Right atrium auricular region (tissue), 2 donors: ENCODE results near the gene RPTOR. TPM values are rescaled to one million over a fixed set of nuclear protein-coding genes. Genes with fewer than 3 reads are reported as not detected.

Experiments
- DNase-seq: peaks from one replicate; pipeline ENCODE4 v3.0.0-alpha.2; 2019; ENCODE audit warnings: low spot score
- H3K27ac ChIP-seq, 2 donors: fragments of 200-600 bp; sonication (generic); 1 replicate in 1 of 2; 2 replicates in 1 of 2; pipeline ENCODE4 v1.5.1; 2016 to 2019
- H3K27me3 ChIP-seq, 2 donors: fragments of 200-600 bp; sonication (generic); one replicate each; pipeline versions ENCODE4 v1.5.1 to v1.6.0; 2017 to 2019
- H3K36me3 ChIP-seq: fragments of 200-600 bp; sonication (generic); one replicate; pipeline ENCODE4 v1.5.1; 2016
- H3K4me1 ChIP-seq, 2 donors: fragments of 200-600 bp; sonication (generic); one replicate each; pipeline versions ENCODE4 v1.5.1 to v1.6.0; 2017 to 2019
- H3K4me3 ChIP-seq, 2 donors: fragments of 200-600 bp; sonication (generic); 1 replicate in 1 of 2; 2 replicates in 1 of 2; pipeline ENCODE4 v1.5.1; 2017 to 2019; ENCODE audit warnings: mild to moderate bottlenecking in 1 of 2, moderate library complexity in 1 of 2
- H3K9me3 ChIP-seq, 2 donors: fragments of 200-600 bp; sonication (generic); one replicate each; pipeline ENCODE4 v1.5.1; 2019
- total RNA-seq, 2 donors: library from RNA; depleted of rRNA; stranded (reverse); fragments of >200 nt; gene quantifications; one replicate each; pipeline ENCODE4 v1.1.0, GENCODE V29; 2016
- TF ChIP-seq, protein P1 (sequence below), 2 donors: fragments of 200-600 bp; sonication (generic); IDR thresholded peaks; one replicate each; pipeline ENCODE4 v1.5.1; 2019; ENCODE audit warnings: antibody characterized with exemption in 2 of 2

The RPTOR gene
- total RNA-seq, 2 donors from 2014 or later: 19.9 to 22.6 TPM

DNA sequence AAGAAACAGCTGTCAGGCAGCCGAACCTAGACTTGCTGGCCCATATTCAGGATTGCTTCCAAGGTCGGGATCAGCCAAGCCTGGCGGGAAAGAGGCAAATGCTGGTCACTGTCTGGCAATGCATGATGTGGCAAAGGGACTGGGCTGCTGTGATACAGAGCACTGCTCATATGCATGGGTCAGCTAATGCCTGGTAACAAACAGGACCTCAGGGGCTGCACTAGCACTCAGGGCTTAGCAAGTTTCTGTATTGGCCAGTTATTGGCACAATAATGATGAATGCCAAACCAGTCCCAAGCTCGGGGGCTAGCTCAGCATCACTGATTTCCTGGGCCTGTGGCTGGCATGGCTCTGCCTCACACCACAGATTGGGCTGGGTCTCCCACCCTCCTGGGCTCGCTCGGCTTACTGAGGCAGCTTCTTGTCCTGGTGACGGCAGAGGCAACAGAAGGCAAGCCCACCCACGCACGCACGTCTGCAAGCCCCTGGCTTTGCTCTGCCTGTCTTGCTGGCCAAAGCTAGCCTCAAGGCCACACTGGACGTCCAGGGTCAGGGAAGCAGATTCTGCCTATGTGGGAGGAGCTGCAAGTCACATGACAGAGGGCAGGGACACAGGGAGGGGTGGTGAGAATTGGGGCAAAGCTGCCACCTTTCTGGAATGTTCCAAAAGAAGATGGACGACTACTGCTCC is 21.4 kb upstream of the RPTOR start:
- no peak for DNase-seq
- no peaks in the 10 kb centered on the region for H3K9me3 ChIP-seq
- H3K36me3 ChIP-seq: no peaks in the 10 kb centered on the region
- H3K4me3 ChIP-seq: no peak overlapping the region
- TF ChIP-seq, protein P1, sequence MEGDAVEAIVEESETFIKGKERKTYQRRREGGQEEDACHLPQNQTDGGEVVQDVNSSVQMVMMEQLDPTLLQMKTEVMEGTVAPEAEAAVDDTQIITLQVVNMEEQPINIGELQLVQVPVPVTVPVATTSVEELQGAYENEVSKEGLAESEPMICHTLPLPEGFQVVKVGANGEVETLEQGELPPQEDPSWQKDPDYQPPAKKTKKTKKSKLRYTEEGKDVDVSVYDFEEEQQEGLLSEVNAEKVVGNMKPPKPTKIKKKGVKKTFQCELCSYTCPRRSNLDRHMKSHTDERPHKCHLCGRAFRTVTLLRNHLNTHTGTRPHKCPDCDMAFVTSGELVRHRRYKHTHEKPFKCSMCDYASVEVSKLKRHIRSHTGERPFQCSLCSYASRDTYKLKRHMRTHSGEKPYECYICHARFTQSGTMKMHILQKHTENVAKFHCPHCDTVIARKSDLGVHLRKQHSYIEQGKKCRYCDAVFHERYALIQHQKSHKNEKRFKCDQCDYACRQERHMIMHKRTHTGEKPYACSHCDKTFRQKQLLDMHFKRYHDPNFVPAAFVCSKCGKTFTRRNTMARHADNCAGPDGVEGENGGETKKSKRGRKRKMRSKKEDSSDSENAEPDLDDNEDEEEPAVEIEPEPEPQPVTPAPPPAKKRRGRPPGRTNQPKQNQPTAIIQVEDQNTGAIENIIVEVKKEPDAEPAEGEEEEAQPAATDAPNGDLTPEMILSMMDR (IDR thresholded peaks at IDR 0.05): no peak
- peaks cover 0 to 8% of the 10 kb centered on the region in 2 donors for H3K27me3 ChIP-seq
- no peak overlapping the region for H3K27ac ChIP-seq
- H3K4me1 ChIP-seq: no peaks in the 10 kb centered on the region

DNA sequence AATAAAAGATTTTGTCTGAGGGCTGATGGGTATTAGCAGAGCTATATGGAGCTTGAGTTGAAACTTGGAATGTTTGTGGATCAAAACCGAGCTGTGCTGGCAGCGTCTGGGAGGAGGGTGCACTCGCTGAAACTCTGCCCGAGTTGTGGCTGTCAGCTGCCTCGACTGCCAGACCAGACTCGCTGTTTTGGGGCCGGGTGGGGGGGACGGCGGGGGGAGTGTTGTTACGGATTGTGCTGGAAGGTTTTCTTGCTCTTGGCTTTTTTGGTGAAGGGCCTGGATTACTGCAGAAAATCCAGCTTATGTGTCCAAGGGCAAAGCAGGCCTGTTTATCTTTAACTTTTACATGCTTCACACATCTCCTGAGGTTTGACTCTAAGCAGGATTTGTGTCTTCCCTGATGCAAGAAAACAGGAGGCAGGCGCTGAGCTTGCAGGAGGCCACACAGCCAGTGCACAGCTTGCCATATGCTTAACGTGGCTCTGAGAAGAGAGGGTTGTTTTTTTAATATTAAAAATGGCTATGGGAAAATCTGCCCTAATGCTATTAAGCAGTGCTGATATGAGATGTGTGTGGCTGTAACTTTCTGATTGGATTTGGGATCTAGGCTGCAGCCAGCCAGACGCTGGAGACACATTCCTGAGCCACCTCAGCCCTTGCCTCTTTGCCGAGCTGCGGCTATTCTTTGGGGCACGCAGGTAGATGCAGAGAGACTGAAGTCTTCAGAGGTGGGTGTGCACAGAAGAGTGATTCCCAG is 20.5 kb upstream of the RPTOR start:
- Histone ChIP-seq H3K36me3 (no peaks in the 10 kb centered on the region), H3K4me1 (no peaks in the 10 kb centered on the region), H3K27me3 (peaks cover 0 to 8% of the 10 kb centered on the region in 2 donors), H3K27ac (no peak overlapping the region), H3K4me3 (no peak overlapping the region), H3K9me3 (no peaks in the 10 kb centered on the region)
- no peak for DNase-seq
- TF ChIP-seq, protein P1 (IDR thresholded peaks at IDR 0.05): no peak

DNA sequence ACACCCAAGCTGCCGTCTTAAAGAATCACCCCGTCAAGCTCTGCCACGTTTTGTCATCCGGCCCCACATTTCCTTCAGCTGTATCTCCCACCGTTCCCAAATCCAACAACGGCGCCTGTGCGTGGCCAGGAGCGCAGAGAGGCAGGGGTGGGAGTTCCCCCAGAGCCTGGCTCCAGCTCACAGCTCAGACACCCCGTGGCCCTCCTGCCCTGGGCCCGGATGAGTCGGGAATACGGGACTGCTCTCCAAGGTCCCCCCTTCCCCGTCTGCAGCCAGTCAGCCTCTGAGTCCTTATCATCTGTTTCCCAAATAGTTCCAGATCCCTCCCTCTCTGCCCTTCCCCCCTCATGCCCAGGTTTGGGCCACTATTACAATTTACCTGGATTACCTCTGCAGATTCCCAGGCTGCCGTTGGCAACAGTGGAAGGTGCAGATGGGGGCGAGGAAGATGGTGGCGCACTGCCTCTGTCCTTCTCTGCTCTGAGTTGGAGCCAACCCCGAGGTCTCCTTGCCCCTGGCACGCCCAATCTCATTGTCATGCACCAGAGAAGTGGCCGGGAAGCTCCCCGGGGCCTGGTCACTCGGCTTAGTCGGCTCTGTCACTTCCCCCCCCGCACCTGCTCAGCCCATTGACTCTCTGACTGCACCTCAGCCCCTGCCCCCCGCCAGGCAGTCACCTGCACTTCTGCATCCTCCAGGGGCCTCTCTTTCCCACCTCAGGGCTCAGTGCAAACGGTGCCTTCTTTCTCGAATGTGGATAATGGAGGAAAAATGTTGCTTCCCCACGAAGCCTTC is 18.3 kb upstream of the RPTOR start:
- no peak for DNase-seq
- TF ChIP-seq, protein P1 (IDR thresholded peaks at IDR 0.05): no peak

DNA sequence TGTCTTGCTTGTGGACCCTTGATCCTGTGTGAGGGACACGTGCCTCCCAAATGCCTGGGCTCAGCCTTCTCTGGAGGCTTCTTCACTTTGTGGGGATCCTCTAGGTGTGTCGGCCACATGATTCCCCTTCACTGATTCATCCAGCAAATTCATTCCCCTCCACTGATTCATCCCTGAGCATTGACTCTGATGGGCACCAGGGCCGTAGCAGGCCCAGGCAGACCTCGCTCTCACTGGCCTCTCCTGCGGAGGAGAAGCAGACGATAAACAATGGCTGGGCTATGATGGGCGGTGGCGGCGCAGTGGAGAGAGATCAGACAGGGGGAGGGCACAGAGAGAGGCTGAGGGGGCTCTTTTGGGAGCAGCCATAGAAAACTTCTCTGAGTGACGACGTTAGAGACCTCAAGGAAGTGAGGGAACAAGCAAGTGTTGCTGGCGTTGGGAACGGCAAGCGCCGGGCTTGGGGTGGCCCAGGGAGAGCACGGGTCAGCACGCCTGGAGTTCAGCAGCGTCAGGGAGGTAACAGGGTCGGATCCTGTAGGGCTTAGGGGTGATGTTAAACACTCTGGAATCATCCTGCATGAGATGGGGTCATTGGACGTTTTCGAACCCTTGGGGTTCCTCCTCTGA is 17.5 kb upstream of the RPTOR start:
- Histone ChIP-seq H3K9me3 (no peaks in the 10 kb centered on the region), H3K4me1 (no peaks in the 10 kb centered on the region), H3K27ac (no peak overlapping the region), H3K27me3 (peaks cover 0 to 8% of the 10 kb centered on the region in 2 donors), H3K4me3 (no peak overlapping the region), H3K36me3 (no peaks in the 10 kb centered on the region)
- TF ChIP-seq, protein P1 (IDR thresholded peaks at IDR 0.05): no peak
- DNase-seq: no peak

More for the DNA sequence above, 18.3 kb upstream of the RPTOR start:
- Histone ChIP-seq H3K36me3 (no peaks in the 10 kb centered on the region), H3K4me1 (no peaks in the 10 kb centered on the region), H3K27me3 (peaks cover 0 to 8% of the 10 kb centered on the region in 2 donors), H3K4me3 (no peak overlapping the region), H3K9me3 (no peaks in the 10 kb centered on the region), H3K27ac (no peak overlapping the region)

DNA sequence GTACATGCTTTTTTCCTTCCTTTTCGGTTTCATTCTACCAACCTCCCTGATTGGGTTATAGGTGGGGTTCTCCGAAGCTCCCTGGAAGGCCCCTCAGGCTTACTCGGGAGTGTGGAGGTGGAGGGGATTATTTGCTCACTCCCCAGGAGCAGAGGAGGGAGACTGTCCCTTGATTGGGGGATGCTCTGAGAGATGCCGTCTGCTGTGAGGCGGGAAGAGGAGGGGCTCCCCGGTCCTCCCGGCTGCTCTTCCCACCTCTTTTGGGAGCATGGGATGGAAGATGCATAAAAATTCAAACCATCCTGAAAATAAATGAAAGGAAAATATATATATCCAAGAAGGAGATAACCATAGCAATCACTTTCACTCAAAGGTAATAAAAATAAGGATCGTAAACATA is 16.1 kb upstream of the RPTOR start:
- no peak overlapping the region for H3K27ac ChIP-seq
- TF ChIP-seq, protein P1 (IDR thresholded peaks at IDR 0.05): no peak
- H3K27me3 ChIP-seq: peaks cover 0 to 8% of the 10 kb centered on the region in 2 donors
- no peaks in the 10 kb centered on the region for H3K36me3 ChIP-seq
- H3K4me3 ChIP-seq: no peak overlapping the region
- DNase-seq: no peak
- no peaks in the 10 kb centered on the region for H3K9me3 ChIP-seq
- no peaks in the 10 kb centered on the region for H3K4me1 ChIP-seq
